ENCODE measurements around the gene C1QTNF4.

DNA sequence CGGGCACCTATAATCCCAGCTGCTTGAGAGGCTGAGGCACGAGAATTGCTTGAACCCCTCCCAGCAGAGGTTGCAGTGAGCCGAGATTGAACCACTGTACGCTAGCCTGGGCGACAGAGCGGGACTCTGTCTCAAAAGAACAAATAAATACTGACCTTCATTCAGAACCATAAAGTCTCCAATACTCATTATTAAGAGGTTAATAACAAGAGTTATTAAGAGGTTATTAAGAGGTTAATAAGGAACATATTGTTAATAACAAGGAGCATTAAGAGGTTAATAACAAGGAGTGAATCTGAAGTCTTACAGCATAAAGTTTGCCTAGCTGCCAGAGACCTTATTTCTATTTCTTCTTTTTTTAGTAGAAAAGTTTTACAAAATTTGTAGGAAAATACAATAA, 48.9 kb downstream of the C1QTNF4 start:
- TF ChIP-seq CTCF (conservative IDR thresholded peaks at IDR 0.05; ENCODE audit: low read length) (no peak), EZH2phosphoT487 (IDR thresholded peaks at IDR 0.05; ENCODE audit: borderline replicate concordance, low read depth, low read length) (no peak)

Data from OCI-LY7 (cell line).